HL-60/S4 treated with phorbol 12-myristate 13-acetate at 8.2 ng/mL for 4 days and 3 days (cell line): ENCODE results near the gene ILK.

Source experiments
- in situ Hi-C: fragments of 300-500 bp; cut with MboI; formaldehyde crosslinking; loops from 2 replicates; pipeline ENCODE4 v1.15.0; 2022; ENCODE audit warnings: low sequenced_read_pairs

The ILK gene

DNA sequence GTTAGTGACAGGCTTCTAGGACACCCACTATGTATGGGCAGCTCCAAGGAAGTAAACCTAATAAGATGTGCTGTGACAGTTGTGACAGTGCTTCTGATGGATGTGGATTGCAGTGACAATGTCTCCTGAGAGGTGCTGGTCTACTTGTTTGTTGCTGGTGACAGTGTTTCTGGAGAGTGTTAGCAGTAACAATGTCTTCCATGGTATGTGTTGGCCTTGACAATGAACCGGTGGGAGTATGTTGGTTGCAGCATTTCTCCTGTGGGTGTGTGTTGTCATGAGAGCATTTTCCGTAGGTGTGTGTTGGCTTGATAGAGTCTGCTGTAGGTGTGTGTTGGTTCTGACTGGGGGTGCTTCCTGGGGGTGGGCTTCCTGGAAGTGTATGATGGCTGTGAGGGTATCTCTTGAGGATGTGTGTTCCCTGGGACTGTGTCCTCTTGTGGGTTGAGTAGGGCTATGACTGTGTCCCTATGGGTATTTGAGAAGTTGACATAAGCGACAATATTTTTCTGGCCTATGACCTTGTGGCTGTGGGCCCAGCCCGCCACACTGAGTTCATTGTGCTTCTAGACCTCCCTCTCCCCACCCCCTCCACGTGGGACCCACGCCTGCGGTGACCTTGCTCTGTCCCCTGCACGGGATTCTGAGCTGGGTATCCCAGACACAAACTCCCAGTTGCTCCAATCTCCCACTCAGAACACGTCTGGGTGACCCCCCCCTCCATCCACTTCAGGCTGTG, 50.9 kb downstream of the ILK start:
- in situ Hi-C loops, result no loop called here

- in situ Hi-C loops, result no loop called here
These were observed 51.6 kb downstream of the ILK start for GRCh38 chr11:6655020-6655789.

DNA sequence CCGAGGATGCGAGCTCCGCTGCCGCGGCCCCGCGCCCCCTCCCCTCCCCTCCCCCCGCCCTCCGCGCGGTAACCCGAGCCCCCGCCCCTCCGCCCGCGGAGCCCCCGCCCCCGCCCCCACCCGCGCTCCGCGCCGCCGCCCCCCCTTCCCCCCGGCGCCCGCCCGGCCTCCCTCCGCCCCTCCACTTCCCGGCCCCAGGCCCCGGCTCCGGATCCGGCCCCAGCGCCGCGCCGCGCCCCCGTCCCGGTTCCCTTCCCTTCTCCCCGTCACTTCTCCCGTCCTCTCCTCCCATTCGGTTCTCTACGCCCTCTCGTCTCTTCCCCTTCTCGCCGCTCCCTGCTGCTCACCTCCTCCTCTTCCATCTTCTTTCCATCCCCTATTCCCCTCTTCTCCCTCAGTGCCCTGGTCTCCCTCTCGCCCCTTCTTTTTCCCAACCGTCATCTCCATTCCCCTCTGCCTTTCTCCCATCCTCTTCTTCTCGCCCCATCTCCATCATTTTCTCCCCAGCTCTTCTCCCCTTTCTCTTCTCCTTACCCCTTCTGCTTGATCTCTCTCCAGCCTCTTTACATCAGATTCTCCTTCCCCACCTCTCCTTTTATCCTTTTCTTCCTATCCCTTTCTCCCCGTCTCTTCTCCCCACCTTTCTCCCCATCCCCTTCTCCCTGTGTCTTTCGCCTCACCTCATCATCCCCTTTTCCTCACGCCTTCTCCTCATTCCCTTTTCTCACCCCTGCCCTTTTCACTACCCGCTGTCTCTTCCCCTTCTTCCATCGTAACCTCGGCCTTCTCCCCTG, 52.4 kb downstream of the ILK start, which contains the start of gene DCHS1:
DCHS1 (minus strand) TSS at position 20 of the 794 bp plus-strand sequence. CDS start 14,196 bp downstream, outside the sequence.
- in situ Hi-C loops, result no loop called here

DNA sequence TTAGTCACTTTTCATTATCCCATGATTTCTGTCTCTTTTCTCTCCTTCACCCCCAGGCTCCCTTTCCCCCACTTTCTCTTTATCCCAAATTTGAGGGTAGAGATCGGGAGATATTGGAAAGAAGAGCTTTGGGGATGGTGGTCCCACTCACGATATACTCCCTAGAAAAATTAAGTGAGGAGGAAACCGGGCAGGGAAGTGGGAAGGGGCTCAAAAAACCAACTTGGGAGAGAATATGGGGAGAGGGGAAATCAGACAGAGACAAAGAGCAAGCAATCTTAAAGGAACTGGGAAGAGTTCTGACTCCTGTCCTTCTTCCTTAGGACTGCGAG, 53.0 kb downstream of the ILK start:
- in situ Hi-C loops, result no loop called here

DNA sequence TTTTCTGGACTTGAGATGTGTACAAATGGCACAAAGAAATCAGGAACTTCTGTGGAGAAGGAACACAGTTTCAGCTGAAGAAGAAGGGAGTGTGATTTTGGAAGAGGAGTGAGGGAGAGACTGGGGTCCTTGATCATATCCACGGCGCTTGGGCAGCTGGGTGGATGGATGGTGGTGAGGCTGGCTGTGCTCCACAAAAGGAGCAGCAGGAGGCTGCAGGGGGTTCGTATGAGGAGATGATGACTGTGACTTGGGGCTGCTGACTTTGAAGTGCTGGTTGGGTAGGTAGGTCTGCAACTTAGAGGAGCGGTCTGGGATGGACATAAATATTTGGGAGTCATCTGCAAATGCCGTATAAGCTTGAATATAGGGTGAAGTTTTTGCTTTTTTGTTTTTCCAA, 53.4 kb downstream of the ILK start:
- in situ Hi-C loops, result no loop called here

GRCh38 chr11:6657346-6657745, 53.8 kb downstream of the ILK start:
- in situ Hi-C loops, result no loop called here

- in situ Hi-C loops, result no loop called here
These were observed 55.1 kb downstream of the ILK start for GRCh38 chr11:6658647-6659046.
